ENCODE data around the gene NVL.
"Not testable (repeated sequence)": the region's sequence is repeated elsewhere in the genome, so short reads cannot be mapped to it uniquely, and the experiment has no call there.

The NVL gene

DNA sequence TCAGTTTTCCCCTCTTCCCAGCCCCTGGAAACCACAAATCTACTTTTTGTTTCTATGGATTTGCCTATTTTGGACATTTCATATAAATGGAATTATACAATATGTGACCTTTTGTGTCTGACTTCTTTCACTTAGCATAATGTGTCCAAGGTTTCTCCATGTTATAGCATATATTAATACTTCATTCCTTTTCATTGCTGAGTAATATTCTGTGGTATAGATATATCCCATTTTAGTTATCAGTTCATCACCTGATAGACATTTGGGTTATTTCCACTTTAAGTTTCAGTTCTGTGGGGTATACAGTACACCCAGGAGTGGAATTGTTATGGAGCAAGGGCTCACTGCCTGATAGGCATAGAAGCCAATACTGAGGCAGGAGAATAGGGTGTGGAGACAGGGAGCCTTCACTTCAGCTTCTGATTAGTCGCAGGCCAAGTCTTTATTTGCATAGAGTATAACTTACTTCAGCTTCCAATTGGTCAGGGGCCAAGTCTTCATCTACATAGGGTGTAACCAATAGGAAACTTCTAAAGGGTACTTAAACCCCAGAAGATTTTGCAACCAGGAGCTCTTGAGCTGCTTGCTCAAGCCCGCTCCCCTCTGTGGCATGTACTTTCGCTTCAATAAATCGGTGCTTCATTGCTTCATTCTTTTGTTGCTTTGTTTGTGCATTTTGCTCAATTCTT lies 8.3 kb upstream of the NVL start:
- no peak for DNase-seq (ENCODE audit: low read depth in 2 of 2)

DNA sequence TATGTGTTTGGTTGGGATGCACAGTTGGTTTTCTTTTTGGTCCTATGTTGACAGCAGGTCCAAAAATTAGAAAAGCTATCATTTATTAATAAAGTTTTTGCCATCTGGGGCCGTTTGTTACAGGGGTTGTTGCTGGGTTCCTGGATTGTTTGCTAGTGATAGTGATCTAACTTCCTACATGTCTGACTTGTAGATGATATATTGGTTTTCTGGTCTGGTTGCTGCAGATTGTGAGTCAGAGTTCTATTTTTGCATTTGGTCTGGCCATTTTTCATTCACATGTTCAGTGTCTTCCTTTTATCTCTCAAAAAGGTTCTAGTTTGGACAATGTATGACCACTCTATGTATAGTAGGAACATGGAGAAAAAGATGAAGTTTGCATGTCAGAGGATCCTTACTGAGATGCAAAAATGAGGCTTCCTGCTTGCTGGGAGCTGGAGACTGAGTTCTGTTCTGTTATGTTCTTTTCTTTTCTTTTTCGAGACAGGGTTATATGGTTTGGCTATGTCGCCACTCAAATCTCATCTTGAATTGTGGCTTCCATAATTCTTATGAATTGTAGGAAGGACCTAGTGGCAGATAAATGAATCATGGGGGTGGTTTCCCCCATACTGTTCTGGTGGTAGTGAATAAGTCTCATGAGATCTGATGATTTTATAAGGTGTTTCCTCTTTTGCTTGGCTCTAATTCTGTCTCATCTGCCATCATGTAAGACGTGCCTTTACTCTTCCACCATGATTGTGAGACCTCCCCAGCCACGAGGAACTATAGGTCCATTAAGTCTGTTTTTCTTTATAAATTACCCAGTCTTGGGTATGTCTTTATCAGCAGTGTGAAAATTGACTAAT lies 4.2 kb upstream of the NVL start:
- DNase-seq (ENCODE audit: low read depth in 2 of 2) = no peak

DNA sequence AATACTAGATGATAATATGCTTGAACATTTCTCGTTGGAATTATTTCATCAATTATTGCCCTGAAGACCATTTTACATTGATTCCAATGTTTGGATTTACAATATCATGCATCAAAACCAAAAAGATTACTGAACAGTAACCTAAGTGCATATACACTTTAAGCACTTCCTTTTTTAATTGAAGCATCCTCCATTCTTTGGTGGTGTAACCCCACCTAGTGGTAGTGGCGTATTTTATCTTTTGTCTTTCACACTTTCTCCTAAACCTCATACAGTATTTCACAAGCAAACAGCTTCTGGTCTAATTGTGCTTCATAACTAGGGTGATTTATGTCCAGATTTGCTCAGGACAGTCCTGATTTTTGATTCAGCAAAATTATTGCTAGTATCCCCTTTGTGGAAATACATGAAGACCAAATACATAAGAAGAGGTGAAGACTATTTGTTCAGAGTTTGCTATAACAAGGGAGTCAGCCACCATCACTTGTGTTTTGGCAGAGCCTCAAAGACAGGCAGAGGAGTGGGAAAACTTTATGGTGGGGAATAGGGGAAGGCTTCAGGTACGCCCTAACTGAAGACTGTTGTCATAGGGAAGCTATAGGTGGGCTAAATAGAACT lies 3.4 kb upstream of the NVL start:
- no peak for DNase-seq (ENCODE audit: low read depth in 2 of 2)

DNA sequence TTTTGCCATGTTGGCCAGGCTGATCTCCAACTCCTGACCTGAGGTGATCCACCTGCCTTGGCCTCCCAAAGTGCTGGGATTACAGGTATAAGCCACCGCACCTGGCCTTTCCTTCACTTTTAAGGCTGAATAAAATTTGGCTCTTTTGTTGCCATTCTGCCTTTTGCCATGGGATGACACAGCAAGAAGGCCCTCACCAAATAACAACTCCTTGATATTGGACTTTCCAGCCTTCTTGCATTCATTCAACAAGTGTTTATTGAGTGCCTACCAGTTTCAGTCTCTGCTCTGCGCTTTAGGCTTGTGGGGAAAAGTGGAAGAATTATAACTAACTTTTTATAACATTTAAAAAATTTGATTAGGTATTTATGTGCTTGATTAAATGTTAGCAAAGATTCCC lies 1.9 kb upstream of the NVL start:
- no peak for DNase-seq (ENCODE audit: low read depth in 2 of 2)

DNA sequence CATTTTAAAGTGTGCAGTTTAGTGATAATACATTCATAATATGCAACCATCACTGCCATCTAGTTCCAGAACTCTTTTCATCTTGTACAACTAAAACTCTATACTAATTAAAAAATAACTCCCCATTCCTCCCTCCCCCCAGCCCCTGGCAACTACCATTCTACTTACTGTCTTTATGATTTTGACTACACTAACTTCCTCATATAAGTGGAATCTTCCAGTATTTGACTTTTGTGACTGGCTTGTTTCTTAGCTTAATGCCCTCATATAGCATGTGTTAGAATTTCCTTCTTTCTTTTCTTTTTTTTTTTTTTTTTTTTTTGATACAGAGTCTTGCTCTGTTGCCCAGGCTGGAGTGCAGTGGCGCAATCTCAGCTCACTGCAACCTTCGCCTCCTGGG lies 1.4 kb upstream of the NVL start:
- no peak for DNase-seq (ENCODE audit: low read depth in 2 of 2)

DNA sequence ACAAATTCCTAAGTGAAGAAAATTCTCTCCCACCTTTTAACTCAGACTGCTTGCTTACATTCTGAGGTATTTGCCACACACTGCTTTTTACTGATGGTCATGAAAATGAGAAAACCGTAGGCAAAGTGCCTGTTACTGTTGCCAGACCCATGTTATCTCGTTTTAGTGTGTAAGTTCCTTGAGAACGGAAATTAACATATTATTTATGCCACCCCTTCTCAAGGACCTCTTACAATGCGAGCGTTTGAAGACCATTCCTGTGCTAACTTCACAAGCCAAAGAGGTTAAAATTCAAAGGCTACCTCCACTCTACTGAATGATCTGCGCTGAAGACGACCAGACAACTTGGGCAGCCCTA lies 509 bp downstream of the NVL start:
- DNase-seq (ENCODE audit: low read depth in 2 of 2) = no peak

DNA sequence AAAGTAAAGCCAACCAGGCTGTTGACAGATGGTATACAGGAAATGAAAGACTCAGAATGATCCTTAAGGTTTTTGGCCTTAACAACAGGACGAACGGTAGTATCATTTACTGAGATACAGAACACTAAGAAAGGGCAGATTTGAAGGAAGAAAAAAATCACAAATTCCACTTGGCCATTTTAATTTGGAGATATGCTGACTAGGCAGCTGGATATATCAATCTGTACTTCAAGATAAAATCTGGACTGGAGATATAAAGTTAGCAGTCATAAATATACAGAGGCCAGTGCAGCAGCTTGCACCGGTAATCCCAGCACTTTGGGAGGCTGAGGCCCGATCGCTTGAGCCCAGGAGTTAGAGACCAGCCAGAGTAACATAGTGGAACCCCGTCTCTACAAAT lies 1.3 kb downstream of the NVL start:
- no peak for DNase-seq (ENCODE audit: low read depth in 2 of 2)

DNA sequence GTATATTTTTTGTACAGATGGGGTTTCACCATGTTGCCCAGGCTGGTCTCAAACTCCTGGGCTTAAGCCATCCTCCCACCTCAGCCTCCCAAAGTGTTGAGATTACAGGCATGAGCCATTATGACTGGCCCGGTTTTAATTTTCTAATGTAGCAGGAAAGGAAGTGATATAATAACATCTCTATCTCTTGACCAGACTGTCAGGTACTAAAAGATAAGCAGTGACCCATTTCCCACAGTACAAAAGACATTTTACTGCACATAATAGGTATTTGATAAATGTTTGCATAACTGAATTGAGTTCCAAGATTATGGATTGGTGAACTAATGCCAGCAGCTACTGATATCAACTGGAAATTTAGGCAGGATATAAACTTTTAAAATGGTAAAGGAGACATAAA lies 4.0 kb downstream of the NVL start:
- DNase-seq (ENCODE audit: low read depth in 2 of 2) = no peak

DNA sequence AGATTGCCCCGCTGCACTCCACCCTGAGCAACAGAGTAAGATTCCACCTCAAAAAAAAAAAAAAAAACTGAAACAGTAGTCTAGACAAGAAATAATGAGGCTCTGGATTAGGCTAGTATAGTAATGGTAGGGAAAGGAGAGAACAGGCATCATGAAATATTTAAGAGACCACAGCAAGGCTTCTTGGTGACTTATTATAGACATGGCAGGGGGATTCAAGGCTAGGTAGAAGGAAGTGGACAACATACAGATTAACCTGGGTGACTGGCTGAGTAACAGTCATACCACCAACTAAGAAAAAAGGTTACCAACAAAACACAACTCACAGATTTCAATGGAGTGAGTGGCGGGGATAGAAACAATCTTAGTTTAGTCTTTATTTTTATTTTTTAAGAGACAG lies 8.3 kb downstream of the NVL start:
- DNase-seq (ENCODE audit: low read depth in 2 of 2) = no peak

DNA sequence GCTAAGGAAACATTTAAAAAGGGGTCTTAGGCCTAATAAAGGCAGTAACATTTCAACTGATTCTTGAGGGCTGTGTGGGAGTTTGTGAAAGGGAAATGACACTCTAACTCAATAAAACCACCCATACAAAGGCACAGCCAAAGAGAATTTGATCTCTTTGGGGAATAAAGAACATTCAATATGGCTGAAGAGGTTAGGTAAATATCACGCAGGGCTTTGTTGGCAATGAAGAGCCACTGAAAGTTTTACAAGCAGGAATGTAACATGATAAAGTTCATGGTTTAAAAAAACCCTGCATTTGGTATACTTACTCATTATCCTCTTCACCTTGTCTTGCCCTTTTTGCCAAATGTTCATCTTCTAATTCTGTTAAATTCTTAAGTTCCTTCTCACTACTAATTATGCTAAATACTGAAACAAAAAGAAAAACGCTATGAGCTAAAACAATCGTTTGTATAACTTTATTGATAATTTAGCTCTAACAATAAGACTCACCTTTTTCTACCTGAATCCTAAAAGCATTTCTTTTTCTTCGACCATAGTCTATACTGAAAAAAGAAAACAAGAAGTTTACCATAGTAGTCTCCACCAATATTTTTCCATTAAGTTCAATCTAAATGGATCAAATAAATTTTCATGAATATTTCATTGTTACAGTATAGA lies 12.5 kb downstream of the NVL start:
- no peak for DNase-seq (ENCODE audit: low read depth in 2 of 2)

DNA sequence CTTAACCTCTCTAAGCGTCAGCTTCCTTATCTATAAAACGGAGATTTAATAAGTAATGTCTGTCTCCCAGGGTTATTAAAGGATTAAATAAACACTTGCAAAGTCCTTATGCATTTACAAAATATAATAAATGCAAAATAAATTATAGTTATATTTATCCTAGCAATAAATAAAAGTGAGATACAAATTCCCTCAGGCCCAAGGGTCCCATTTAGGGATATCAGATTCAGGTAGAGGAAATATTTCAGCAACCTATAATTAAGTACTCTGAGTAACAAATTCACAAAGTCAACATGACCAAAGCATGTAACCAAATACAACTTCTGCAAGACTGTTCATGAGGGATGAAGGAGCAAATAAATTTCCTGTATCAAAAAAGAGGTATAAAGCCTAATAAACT lies 17.9 kb downstream of the NVL start:
- no peak for DNase-seq (ENCODE audit: low read depth in 2 of 2)

DNA sequence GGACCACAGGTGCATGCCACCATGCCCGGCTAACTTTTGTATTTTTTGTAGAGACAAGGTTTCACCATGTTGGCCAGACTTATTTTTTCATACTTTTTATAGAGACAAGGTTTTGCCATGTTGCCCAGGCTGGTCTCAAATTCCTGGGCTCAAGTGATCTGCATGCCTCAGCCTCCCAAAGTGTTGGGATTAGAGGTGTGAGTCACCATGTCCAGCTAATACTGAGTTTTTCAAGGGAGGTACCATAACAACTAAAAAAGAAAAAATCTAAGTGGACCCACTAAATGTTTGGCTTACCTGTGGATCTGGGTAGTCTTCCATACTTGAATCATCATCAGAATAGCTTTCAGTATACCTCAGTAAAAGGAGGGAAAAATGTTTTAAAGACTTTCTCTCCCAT lies 18.5 kb downstream of the NVL start:
- not testable (repeated sequence) for DNase-seq (ENCODE audit: low read depth in 2 of 2)

DNA sequence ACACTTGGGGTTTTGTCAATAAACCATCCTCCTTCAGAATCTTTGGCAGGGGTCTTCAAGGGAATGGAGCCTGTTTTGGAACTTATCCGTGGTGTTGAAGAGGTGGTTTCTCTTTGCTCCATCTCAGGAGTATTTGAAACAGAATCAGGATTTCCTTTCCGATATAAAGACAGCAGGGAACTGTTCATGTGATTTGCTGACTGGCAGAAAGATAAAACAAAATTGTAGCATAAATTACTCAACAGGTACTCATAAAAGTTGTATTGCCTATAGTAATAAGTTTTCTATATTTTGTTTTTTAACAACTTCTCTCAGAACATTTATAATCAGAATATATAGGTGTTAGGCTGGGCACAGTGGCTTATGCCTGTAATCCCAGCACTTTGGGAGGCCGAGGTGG lies 21.9 kb downstream of the NVL start:
- DNase-seq (ENCODE audit: low read depth in 2 of 2) = no peak

DNA sequence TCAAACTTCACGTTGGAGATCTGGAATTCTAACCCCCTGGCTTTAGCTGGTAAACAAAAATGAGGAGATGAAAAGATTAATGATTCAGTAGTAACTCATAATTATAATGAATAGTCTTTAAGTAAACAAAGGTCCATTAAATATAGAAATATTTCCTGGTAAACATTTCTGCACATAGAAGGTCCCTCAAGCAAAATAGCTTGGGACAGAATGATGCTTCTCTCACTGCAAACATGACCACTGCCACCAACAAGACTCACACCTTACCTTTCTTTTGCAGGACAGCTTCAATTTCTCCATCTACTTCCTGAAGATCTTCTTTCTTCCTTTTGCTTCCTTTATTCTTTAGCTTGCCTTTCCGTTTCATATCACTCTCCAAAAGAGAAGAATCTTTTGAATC lies 25.2 kb downstream of the NVL start:
- DNase-seq (ENCODE audit: low read depth in 2 of 2) = no peak

DNA sequence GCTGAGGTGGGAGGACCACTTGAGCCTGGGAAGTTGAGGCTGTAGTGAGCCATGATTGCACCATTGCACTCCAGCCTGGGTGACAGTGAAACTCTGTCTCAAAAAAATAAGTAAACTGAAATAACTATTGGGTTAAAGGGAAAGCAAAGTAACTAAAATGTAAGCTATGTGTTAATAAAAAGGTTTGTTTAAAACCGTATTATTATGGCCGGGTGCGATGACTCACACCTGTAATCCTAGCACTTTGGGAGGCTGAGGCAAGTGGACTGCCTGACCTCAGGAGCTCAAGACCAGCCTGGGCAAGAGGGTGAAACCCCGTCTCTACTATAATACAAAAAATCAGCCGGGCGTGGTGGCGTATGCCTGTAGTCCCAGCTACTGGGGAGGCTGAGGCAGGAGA lies 27.0 kb downstream of the NVL start:
- DNase-seq (ENCODE audit: low read depth in 2 of 2) = no peak

DNA sequence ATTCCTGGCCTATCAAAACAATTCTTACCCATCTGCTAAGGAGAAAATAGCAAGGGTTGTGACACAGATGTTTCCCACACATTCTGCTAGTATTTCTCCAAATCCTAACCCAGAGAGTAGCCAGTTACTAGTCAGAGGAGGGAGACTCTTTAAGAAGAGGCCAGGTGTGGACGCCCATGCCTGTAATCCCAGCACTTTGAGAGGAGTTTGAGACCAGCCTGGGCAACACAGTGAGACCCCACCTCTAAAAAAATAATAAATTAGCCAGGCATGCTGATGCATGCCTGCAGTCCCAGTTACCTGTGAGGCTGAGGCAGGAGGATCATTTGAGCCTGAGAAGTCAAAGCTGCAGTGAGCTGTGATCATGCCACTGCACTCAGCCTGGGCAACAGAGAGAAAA lies 28.6 kb downstream of the NVL start:
- DNase-seq (ENCODE audit: low read depth in 2 of 2) = no peak

DNA sequence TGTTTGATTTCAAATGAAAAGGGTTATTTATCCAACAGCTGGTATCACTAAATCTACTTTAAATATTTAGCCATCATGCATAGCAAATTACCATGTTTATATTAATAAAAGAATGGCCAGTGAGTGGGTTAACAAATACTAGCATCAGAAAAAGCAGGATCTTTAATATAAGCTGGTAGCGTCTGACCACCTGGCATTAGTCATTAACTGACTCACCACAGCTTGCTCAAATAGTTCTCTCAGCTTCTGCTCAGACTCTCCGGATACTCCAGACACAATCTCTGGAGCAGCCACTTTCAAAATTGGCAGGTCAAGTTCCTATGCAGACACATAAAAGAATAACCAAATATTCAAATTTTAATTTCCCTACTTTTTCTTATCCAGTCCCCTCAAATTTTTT lies 29.6 kb downstream of the NVL start:
- DNase-seq (ENCODE audit: low read depth in 2 of 2) = no peak

DNA sequence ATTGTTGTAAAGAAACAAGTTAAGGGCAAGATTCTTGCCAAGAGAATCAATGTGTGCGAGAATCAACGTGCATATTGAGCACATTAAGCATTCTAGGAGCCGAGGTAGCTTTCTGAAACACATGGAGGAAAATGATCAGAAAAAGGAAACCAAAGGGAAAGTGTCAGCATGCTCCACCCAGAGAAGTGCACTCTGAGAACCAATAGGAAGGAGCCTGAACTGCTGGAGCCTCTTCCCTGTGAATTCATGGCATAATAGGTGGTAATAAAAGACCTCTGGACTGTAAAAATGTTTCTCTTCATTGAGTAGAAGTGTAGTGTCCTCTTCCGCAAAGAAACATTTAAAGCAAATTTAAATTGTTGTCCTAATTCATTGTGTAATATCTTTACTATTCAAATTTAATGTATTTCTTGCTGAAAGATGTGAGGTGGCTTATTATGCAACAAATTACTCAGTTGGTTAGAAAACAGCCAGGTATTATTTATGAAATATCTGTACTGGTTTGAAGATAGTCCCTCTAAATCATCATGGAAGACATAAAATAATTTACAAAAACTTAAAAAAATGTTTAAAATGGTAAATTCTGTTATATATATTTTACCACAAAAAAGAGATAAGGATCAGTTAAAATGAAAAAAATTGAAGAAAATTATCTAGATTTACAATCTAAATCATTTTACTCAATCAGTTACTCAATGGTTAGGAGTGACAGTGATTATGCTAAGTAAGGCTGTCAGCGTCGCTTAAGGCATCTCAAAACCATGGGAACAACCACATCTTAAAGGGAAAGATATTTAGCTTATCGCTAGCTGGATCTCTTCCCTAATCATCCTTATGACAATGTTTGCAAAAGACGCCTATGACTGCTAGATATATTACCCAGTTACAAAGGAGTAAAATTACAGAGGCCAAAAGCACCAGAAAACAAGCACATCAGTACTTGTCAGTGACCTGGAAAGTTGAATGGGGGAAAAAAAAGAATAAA lies 31.3 kb downstream of the NVL start:
- DNase-seq (ENCODE audit: low read depth in 2 of 2) = no peak

DNA sequence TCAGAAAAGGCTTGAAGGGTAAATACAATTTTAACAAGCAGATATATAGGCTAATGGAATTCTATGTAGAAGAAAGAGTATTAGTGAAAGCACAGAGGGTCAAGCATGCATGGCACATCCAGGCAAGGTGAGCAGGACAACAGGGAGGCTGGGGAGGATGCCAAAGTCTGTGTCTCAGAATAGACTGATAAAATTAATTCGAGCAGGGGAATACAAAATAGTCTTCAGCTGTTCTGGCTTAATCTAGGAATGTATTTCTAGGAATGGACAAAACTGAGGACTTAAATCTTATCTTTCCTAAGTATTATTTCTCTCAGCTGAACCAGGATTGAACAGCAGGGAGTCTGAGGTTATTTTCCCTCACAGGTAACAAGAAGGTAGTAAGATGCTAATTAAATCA lies 35.2 kb downstream of the NVL start:
- no peak for DNase-seq (ENCODE audit: low read depth in 2 of 2)

DNA sequence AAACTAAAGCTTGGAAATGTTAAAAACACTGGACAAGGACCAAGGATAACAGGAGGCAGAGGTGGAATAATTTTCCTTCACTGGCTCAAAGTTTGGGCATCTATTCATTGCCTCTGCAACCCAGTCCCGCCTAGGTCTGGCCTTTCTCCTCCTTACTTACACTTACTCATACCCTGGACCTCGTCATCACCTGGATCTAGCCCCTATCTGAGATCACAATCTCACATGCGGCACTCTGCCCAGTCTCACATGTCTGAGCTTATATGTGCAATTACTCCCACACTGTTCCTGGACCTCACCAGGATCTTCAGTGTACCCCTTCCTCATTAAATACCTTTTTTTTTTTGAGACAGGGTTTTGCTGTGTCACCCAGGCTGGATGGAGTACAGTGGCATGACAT lies 37.6 kb downstream of the NVL start:
- no peak for DNase-seq (ENCODE audit: low read depth in 2 of 2)

DNA sequence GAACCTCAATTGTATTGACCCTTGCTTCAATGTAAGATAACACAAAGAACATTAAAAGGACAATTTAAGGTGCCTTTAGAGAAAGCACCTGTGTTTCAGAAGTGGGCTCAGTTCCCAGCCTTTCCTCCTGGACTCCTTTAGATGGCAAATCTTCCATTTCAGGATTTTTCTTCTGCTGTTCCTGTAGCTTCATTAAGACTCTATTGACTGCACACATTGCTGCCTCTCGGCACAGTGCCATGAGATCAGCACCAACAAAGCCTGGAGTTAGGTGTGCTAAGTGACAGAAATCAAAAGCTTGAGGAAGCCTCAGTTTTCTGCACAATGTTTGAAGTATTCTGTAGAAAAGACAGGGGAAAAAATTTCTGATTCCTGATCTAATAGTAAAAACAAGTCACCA lies 40.6 kb downstream of the NVL start:
- no peak for DNase-seq (ENCODE audit: low read depth in 2 of 2)

DNA sequence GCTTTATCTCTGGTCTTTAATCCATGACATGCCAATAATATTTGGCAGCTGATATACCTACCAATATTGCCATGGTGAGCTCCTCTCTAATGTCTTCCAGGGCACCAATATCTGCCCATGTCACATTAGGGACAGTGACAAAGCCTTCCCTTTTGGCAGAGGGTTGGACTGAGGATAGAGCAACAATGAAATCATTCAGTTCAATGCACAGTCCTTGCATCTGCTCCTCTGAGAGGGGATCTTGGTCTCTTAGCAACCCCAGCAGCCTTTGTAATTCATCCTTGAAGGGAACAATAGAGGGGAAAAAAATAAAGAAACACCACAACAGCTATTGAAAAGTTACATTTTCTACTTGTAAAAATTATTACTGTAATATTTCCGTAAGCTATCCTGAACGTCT lies 42.3 kb downstream of the NVL start:
- DNase-seq (ENCODE audit: low read depth in 2 of 2) = no peak
